BE2C (cell line): ENCODE measurements around the gene PRKCSH.

Source experiments
- DNase-seq: peaks from one replicate; pipeline ENCODE4 v3.0.0-alpha.2; 2020
- H3K27me3 ChIP-seq: fragments of 250-450 bp; sonication (Bioruptor Pico); 2 replicates; pipeline ENCODE4 v1.5.1; 2020; ENCODE audit warnings: mild to moderate bottlenecking
- H3K36me3 ChIP-seq: fragments of 250-450 bp; sonication (Bioruptor Pico); 2 replicates; pipeline ENCODE4 v1.5.1; 2020; ENCODE audit warnings: mild to moderate bottlenecking
- H3K4me1 ChIP-seq: fragments of 250-450 bp; sonication (Bioruptor Pico); 2 replicates; pipeline ENCODE4 v1.5.1; 2020
- H3K4me3 ChIP-seq: 2 replicates; pipeline ENCODE4 v1.5.1; 2011; ENCODE audit warnings: low read depth, low read length
- H3K9me3 ChIP-seq: fragments of 250-450 bp; sonication (Bioruptor Pico); 2 replicates; pipeline ENCODE4 v1.5.1; 2020
- TF ChIP-seq, protein P1 (sequence below): IDR thresholded peaks from 2 replicates; pipeline ENCODE4 v1.5.1; 2012; ENCODE audit warnings: mild to moderate bottlenecking, low read depth, low read length

PRKCSH gene

DNA sequence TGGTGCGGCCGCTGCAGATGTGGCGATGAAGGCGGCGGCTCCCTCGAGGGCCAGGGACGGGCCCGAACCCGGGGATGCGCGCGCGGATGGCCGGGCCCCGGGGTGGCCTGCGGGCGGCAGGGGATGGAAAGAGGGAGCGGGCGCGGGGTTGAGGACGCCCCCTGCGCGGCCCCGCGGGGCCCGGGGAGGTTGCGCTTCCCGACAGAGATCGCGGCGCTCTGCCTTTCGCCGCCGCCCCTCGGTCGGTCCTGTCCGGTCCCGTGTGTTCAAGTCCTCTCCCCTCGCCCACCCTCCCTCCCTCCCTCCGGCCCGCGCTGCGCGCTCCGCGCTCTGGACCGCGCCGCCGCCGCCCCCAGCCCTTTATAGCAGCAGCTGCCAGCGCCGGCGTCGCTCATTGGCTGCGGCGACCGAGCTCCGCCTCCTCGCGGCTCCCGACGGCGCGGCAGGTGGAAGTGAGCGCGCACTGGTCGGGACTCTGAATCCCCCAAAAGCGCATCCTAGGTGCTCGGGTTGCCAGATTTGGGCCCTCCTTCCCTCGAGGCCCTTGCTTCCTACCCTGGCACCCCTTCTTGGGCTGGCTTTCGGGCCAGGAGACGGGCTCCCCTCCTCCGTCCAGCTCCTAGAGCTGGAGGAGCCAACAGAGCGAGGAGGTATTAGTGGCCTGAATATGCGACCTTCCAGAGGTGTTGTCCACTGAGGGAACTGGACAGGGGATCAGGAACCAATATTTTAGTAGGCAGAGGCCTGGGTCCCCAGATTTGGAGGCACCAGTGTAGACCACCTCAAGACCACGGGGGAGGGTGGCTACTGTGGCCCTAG, 45.5 kb downstream of the PRKCSH start, which contains the start of gene ELAVL3:
Gene ELAVL3 (minus strand): TSS at position 332 of the 819 bp plus-strand sequence. CDS start 438 bp downstream, outside the sequence.
- Histone ChIP-seq H3K36me3 (peaks cover 9% of the 10 kb centered on the region; the same call in 1 of the 2 replicates), H3K4me1 (peaks cover 3% of the 10 kb centered on the region), H3K9me3 (no peaks in the 10 kb centered on the region), H3K27me3 (peaks cover 9% of the 10 kb centered on the region), H3K4me3 (peak within 1 kb of the TSS; percentile 75)
- TF ChIP-seq, protein P1, sequence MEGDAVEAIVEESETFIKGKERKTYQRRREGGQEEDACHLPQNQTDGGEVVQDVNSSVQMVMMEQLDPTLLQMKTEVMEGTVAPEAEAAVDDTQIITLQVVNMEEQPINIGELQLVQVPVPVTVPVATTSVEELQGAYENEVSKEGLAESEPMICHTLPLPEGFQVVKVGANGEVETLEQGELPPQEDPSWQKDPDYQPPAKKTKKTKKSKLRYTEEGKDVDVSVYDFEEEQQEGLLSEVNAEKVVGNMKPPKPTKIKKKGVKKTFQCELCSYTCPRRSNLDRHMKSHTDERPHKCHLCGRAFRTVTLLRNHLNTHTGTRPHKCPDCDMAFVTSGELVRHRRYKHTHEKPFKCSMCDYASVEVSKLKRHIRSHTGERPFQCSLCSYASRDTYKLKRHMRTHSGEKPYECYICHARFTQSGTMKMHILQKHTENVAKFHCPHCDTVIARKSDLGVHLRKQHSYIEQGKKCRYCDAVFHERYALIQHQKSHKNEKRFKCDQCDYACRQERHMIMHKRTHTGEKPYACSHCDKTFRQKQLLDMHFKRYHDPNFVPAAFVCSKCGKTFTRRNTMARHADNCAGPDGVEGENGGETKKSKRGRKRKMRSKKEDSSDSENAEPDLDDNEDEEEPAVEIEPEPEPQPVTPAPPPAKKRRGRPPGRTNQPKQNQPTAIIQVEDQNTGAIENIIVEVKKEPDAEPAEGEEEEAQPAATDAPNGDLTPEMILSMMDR: no peak
- peak; percentile 83 for DNase-seq

DNA sequence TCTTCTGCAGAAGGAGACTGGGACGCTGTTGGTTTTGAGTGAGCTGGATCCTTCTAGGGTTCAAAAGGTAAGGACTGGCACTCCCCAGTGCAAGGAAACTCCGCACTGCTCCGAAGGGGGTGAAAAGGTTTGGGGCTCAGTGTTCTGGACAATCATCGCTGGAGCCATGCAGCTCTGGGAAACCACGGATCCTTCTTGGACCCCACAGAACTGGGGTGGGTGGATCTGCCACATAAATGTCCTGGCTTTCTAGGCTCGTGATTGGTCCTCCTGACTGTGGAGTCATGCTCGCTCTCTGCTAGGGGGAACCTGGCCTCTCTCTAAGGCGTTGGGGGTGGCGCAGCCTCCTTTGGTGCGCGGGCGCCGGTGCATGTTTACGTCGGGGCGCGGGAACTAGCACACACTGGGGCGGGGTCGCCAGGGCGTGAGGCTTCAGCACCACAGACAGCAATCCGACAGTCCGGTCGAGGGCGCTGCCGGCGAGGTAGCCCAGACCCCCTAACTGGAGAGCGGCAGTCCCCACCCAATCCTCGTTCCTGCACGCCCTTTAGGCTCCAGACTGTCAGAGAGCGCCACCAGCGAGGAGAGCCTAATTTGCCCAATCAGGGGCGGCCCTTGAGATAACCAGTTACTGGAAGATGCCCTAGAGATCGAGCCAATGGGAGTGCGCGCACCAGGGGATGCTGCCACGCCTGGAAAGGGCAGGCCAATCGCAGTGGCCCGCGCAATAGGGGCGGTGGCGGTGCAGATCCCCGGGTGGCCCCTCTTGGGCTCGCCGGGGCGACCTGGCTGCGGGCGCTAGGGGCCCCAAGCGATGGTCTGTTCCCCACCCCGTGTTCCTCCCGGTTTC, 46.3 kb downstream of the PRKCSH start:
- Histone ChIP-seq H3K27me3 (peaks cover 9% of the 10 kb centered on the region), H3K36me3 (peaks cover 6% of the 10 kb centered on the region; the same call in 1 of the 2 replicates), H3K4me3 (peak overlapping the region; percentile 43), H3K9me3 (no peaks in the 10 kb centered on the region), H3K4me1 (peaks cover 3% of the 10 kb centered on the region)
- DNase-seq: peak; percentile 96
- TF ChIP-seq, protein P1: no peak

- TF ChIP-seq, protein P1: peak; percentile 82
- H3K4me3 ChIP-seq: peak overlapping the region; percentile 43
These were observed 47.1 kb downstream of the PRKCSH start for GRCh38 chr19:11482384-11483050.

DNA sequence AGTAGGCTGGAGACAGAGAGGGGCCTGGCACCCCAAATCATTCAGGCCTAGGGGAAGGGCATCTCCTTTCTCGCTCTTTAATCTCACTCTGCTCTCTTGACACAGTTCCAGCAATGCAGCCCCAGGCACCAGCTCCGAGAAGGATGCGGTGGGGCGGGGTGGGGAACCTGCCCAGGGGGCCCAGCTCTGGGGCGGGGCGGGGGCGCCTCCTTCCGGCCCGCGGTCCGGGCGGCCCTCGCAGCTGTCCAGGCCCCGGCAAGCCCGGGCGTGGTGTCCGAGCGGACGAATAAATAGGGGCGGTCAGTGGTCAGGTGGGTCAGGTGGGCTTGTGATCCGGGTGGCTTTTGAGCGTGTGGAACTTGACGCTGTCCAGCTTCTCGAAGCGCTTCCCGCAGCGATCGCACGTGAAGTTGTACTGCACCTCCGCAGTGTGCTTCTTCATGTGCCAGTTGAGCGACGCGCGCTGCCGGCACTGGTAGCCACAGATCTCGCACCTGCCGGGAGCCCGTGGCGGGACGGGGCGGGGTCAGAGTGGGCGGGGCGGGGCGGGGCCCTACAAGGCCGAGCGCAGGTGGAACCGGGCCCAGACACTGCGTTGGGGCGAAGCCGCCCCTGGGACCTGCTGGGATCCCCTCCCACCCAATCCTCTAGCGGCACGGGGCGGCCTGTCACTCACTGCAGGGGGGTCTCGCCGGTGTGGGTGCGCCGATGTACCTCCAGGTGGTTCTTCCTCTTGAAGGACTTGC, 48.1 kb downstream of the PRKCSH start:
- DNase-seq: no peak
- TF ChIP-seq, protein P1: no peak
- peaks cover 6% of the 10 kb centered on the region; the same call in 1 of the 2 replicates for H3K36me3 ChIP-seq
- peaks cover 9% of the 10 kb centered on the region for H3K27me3 ChIP-seq
- H3K9me3 ChIP-seq: no peaks in the 10 kb centered on the region
- no peak overlapping the region for H3K4me3 ChIP-seq
- peaks cover 3% of the 10 kb centered on the region for H3K4me1 ChIP-seq

More at GRCh38 chr19:11482384-11483050, 47.1 kb downstream of the PRKCSH start:
- peak; percentile 94 for DNase-seq
- Histone ChIP-seq H3K4me1 (peaks cover 3% of the 10 kb centered on the region), H3K9me3 (no peaks in the 10 kb centered on the region), H3K36me3 (peaks cover 6% of the 10 kb centered on the region; the same call in 1 of the 2 replicates), H3K27me3 (peaks cover 9% of the 10 kb centered on the region)

DNA sequence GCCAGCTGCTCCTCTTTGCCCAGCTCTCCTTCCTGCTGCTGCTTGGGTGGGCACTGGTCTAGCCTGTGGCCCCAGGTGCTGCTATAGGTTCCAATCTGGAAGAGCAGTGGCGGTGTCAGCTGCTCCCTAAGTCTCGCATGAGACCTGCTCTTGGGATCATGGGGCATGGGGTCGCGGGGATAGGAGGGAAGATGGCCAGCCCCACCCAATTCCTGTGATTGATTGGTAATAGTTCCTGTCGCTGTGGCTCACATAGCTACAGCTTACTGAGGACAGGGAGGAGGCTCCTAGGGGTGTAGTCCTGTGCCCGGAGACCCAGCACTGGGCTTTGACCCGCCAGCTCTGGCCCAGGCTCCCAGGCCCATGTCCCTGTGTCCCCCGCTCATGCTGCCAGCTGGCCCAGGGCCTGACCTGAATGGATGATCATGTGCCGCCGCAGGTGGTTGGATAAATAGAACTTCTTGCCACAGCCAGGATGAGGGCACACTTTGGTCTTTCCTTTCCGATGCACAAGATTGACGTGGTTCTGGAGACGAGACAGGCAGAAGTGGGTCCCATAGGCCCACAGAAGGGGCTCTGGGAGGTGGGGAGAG, 49.9 kb downstream of the PRKCSH start:
- Histone ChIP-seq H3K27me3 (peaks cover 3% of the 10 kb centered on the region), H3K4me3 (no peak overlapping the region), H3K36me3 (no peaks in the 10 kb centered on the region), H3K9me3 (no peaks in the 10 kb centered on the region), H3K4me1 (no peaks in the 10 kb centered on the region)
- no peak for DNase-seq
- TF ChIP-seq, protein P1: no peak
